Measurements from ENCODE around the gene CLPTM1L. TPM values are rescaled to one million over a fixed set of nuclear protein-coding genes. Genes with fewer than 3 reads are reported as not detected.

The CLPTM1L gene
- total RNA-seq, 1 donor from 2014 or later: 34.2 TPM

DNA sequence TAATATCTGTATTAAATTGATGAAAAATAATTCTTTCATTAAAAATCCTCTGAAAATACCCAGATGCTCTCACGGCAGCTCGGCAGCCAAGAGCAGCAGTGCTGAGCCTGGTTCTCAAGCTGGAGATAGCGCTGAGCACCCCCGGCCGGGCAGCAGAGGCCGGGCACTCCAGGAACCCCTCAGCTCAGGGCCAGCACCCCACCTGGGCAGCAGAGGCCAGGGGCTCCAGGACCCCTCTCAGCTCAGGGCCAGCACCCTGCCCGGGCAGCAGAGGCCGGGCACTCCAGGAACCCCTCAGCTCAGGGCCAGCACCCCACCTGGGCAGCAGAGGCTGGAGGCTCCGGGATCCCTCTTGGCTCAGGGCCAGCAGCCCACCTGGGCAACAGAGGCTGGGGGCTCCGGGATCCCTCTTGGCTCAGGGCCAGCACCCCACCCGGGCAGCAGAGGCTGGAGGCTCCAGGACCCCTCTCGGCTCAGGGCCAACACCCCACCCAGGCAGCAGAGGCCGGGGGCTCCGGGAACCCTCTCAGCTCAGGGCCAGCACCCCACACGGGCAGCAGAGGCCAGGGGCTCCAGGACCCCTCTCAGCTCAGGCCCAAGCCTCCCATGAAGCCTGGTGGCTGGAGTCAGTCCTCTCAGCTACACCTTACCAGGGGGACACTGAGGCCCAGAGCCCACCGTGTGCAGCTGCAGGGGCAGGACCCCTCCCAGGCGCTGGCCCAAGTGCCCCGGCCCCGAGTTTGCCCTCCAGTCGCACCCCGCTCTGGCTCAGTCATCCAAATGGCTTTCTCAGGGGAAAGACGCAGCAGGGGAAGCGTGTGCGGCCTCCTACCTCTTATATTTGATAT, 21.7 kb downstream of the CLPTM1L start:
- no peaks in the 10 kb centered on the region for H3K9me3 ChIP-seq (replicated peaks)
- no peak overlapping the region for H3K27ac ChIP-seq (replicated peaks)
- no peak for DNase-seq
- TF ChIP-seq, protein P1, sequence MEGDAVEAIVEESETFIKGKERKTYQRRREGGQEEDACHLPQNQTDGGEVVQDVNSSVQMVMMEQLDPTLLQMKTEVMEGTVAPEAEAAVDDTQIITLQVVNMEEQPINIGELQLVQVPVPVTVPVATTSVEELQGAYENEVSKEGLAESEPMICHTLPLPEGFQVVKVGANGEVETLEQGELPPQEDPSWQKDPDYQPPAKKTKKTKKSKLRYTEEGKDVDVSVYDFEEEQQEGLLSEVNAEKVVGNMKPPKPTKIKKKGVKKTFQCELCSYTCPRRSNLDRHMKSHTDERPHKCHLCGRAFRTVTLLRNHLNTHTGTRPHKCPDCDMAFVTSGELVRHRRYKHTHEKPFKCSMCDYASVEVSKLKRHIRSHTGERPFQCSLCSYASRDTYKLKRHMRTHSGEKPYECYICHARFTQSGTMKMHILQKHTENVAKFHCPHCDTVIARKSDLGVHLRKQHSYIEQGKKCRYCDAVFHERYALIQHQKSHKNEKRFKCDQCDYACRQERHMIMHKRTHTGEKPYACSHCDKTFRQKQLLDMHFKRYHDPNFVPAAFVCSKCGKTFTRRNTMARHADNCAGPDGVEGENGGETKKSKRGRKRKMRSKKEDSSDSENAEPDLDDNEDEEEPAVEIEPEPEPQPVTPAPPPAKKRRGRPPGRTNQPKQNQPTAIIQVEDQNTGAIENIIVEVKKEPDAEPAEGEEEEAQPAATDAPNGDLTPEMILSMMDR (IDR thresholded peaks at IDR 0.05; ENCODE audit: borderline replicate concordance): no peak
- intact Hi-C loops (cut with micrococcal nuclease): no loop called here
- no peak overlapping the region for H3K4me3 ChIP-seq
- H3K4me1 ChIP-seq: no peaks in the 10 kb centered on the region
- no peaks in the 10 kb centered on the region for H3K27me3 ChIP-seq (ENCODE audit: low read depth)
- H3K36me3 ChIP-seq: peaks cover 79% of the 10 kb centered on the region

DNA sequence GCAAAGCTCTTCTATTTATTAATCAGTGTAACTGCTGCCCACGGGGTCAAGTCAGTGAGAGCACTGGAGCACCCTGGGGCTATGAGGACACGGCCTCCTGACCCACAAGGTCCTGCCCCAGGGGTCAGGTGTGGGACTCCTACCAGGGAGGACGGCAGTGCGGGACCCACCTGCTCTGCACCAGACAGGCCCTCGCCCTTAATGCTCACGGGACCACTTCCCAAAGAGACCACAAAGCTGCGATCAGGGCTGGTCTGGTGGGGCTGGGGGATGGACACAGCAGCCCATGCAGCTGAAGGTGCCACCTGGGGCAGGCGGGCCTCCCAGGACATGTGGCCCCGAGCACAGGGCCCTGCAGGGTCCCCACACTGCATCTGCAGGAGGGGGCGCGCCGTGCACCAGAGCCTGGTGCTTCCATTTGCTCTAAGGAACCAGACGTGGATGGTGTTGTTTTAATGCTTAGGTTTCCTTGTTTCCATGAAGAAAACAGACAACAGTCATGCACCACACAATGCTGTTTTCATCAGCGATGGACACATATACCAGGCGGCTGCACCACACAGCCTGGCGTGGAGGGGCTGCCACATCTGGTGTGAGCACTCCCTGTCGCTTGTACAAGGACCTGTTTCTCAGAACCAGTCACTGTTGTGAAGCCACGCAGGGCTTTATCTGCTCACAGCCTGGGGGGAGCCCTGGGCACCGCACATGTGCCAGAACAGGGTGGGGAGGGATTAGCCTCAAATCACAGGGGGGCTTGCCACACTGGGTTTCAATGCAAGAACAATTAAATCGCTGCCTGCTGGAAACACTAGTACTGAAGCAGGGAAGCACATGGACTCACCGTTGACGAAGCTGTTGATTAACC, 22.6 kb downstream of the CLPTM1L start:
- Histone ChIP-seq H3K27me3 (ENCODE audit: low read depth) (no peaks in the 10 kb centered on the region), H3K4me1 (no peaks in the 10 kb centered on the region), H3K9me3 (replicated peaks) (no peaks in the 10 kb centered on the region), H3K4me3 (no peak overlapping the region), H3K36me3 (peaks cover 86% of the 10 kb centered on the region), H3K27ac (replicated peaks) (no peak overlapping the region)
- intact Hi-C loops (cut with micrococcal nuclease): no loop called here
- TF ChIP-seq, protein P1 (IDR thresholded peaks at IDR 0.05; ENCODE audit: borderline replicate concordance): no peak
- no peak for DNase-seq

DNA sequence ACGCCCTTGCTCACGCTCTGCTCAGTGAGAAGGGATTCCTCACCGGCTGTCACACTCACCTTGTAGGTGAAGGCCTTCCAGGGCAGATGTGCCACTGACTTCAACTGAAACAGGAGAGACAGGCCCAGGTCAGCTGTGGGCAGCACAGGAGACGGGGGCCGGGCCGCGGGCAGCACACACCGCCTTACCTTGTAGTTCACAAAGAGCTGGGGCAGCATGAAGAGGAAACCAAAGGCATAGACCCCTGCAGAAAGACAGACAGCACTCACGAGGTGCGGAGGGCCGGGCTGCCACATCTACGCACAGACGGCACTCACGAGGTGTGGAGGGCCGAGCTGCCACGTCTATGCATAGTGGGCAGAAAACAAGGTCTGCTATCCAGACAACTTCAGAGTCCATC, 23.3 kb downstream of the CLPTM1L start:
- Histone ChIP-seq H3K4me1 (no peaks in the 10 kb centered on the region), H3K27ac (replicated peaks) (no peak overlapping the region), H3K27me3 (ENCODE audit: low read depth) (no peaks in the 10 kb centered on the region), H3K4me3 (no peak overlapping the region), H3K36me3 (peaks cover 86% of the 10 kb centered on the region), H3K9me3 (replicated peaks) (no peaks in the 10 kb centered on the region)
- TF ChIP-seq, protein P1 (IDR thresholded peaks at IDR 0.05; ENCODE audit: borderline replicate concordance): no peak
- DNase-seq: no peak
- intact Hi-C loops (cut with micrococcal nuclease): no loop called here

DNA sequence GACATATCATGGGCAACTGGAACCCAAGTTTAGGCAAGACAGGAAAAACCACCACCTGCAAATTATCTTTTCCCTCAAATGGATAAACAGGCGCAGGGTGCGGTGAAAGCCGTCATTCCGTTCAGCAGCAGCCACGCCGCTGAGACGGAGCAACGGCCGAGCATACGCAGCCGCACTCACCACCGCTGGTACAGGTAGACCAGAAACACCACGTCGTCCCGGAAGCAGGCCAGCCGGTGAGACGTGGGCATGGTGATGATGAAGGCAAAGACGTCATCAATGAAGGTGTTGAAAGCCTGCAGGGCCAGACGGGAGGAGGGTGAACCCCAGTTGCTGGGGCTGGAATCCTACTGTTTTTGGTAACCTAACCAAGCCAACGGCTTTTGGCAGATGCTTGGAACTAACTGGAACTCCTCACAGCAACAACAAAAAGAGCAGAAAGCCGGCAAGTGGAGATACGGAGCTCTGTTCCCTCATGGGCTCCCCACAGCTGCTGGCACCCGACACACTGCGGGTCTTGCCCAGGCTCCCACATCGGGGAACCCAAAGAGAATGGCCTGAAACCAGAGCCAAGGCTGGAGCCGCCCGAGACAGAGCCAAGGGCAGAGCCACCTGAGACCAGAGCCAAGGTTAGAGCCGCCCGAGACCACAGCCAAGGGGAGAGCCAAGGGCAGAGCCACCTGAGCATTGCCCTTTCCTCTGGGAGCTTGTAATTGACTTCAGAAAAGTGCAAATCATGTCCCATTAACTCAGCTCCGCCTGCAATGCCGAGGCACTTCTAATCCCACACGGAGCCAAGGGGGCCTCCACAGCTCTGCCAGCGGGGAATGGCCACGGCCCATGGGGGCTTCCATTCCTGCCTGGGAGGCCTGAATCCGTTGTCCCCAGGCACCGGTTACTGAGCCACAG, 24.2 kb downstream of the CLPTM1L start:
- peaks cover 82% of the 10 kb centered on the region for H3K36me3 ChIP-seq
- intact Hi-C loops (cut with micrococcal nuclease): no loop called here
- no peak for DNase-seq
- H3K9me3 ChIP-seq (replicated peaks): no peaks in the 10 kb centered on the region
- peaks cover 7% of the 10 kb centered on the region for H3K4me1 ChIP-seq
- TF ChIP-seq, protein P1 (IDR thresholded peaks at IDR 0.05; ENCODE audit: borderline replicate concordance): no peak
- H3K4me3 ChIP-seq: no peak overlapping the region
- H3K27me3 ChIP-seq (ENCODE audit: low read depth): no peaks in the 10 kb centered on the region
- H3K27ac ChIP-seq (replicated peaks): no peak overlapping the region

Data from left ventricle myocardium inferior (tissue), 1 donor.